Neural progenitor cell (in vitro differentiated cells): Measurements from ENCODE around the gene UNC5B.

Experiments
- EZH2phosphoT487 ChIP-seq: fragments of 200-600 bp; sonication (generic); IDR thresholded peaks from 2 replicates; pipeline ENCODE4 v1.6.1; 2017; ENCODE audit warnings: antibody characterized with exemption
- TF ChIP-seq, protein P1 (sequence below): fragments of 200-600 bp; sonication (generic); IDR thresholded peaks from 2 replicates; pipeline ENCODE4 v1.5.1; 2017; ENCODE audit warnings: antibody characterized with exemption, mild to moderate bottlenecking

DNA sequence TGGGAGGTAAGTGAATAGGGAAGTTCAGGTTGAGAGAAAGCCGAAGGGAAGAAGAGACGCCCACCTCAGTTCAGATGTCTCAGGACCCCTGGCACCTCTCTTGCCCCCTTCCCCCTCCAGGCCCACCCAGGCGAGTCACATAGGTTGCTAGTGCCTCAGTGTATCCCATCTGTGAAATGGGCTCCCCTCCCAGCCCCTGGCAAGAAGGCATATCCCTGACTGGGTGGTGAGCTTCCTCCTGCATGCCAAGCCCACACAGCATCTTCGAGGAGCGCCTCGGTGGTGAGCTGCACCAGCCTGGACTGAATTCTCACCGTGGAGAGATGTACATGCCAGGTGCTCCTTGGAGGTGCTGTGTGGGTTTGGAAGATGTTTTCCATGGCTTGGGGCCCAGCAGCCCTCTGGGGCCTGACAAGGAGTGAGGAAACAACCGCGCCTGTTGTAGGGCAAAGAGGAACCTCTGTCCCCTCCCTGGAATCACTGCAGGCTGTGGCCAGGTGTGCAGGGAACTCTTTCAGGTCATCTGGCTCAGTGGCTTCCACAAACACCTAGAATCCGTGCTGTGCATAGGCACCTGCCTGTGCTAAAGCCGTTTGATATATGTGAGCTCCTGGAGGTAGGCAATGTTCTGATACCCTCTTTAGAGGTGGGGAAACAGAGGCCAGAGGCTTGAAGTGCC, 45.1 kb downstream of the UNC5B start:
- TF ChIP-seq EZH2phosphoT487: no peak
- TF ChIP-seq, protein P1, sequence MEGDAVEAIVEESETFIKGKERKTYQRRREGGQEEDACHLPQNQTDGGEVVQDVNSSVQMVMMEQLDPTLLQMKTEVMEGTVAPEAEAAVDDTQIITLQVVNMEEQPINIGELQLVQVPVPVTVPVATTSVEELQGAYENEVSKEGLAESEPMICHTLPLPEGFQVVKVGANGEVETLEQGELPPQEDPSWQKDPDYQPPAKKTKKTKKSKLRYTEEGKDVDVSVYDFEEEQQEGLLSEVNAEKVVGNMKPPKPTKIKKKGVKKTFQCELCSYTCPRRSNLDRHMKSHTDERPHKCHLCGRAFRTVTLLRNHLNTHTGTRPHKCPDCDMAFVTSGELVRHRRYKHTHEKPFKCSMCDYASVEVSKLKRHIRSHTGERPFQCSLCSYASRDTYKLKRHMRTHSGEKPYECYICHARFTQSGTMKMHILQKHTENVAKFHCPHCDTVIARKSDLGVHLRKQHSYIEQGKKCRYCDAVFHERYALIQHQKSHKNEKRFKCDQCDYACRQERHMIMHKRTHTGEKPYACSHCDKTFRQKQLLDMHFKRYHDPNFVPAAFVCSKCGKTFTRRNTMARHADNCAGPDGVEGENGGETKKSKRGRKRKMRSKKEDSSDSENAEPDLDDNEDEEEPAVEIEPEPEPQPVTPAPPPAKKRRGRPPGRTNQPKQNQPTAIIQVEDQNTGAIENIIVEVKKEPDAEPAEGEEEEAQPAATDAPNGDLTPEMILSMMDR: no peak
